GM12874 (cell line): ENCODE results near the gene CHRNA4.

ENCODE experiments used
- TF ChIP-seq, protein P1 (sequence below): IDR thresholded peaks from 2 replicates; pipeline ENCODE4 v1.5.1; 2011; ENCODE audit warnings: low read depth, mild to moderate bottlenecking, control low read depth, low read length, moderate library complexity; ENCODE audit not compliant: insufficient read depth

Gene CHRNA4

GRCh38 chr20:63387393-63387792, 26.2 kb upstream of the CHRNA4 start:
- TF ChIP-seq, protein P1, sequence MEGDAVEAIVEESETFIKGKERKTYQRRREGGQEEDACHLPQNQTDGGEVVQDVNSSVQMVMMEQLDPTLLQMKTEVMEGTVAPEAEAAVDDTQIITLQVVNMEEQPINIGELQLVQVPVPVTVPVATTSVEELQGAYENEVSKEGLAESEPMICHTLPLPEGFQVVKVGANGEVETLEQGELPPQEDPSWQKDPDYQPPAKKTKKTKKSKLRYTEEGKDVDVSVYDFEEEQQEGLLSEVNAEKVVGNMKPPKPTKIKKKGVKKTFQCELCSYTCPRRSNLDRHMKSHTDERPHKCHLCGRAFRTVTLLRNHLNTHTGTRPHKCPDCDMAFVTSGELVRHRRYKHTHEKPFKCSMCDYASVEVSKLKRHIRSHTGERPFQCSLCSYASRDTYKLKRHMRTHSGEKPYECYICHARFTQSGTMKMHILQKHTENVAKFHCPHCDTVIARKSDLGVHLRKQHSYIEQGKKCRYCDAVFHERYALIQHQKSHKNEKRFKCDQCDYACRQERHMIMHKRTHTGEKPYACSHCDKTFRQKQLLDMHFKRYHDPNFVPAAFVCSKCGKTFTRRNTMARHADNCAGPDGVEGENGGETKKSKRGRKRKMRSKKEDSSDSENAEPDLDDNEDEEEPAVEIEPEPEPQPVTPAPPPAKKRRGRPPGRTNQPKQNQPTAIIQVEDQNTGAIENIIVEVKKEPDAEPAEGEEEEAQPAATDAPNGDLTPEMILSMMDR: no peak

- TF ChIP-seq, protein P1: no peak
Observed at GRCh38 chr20:63386491-63386890, 25.3 kb upstream of the CHRNA4 start.

- TF ChIP-seq, protein P1: no peak
Observed at GRCh38 chr20:63385819-63386218, 24.7 kb upstream of the CHRNA4 start.

DNA sequence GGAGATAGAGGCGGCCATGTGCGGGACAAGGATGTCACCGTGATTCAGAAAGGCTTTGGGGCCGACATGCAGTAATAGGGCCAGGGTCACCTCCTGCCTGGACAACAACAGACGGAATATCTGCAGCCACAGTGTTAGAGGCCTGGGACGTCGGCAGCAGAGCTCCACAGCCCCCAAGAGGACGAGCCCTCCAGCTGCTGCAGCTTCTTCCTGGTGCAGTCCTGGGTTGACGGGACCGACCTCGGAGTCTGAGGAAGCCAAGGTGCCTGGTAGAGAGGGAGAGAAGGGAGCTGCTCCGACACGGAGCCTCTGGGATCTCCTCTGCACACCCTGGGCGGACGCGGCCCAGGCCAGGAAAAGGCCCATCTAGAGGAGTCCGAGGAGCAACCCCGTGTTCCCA, 23.2 kb upstream of the CHRNA4 start:
- TF ChIP-seq, protein P1: no peak

DNA sequence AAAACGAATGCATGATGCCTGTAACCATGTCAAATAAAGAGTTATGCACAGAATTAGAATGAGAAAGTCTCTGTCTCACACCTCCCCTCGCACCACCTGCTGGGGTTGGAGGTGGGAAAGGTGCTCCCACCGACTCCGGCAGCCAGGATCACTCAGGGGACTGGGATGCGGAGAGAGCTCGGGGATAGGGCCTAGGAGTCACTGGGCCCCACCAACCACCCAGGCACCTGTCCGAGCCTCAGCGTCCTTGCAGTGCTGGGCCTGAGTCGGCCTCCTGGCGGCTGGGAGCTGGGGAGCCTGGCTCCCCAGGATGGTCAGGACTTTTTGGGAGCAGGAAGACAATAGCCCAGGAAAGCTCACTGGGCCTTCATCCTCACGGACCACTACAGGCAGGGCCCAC, 22.4 kb upstream of the CHRNA4 start:
- TF ChIP-seq, protein P1: no peak

- TF ChIP-seq, protein P1: no peak
Observed at GRCh38 chr20:63382551-63383300, 21.6 kb upstream of the CHRNA4 start.

GRCh38 chr20:63381781-63382431, 20.8 kb upstream of the CHRNA4 start:
- TF ChIP-seq, protein P1: peak; percentile 86
